D721Med (cell line): ENCODE results near the gene LUC7L.

Experiments used
- DNase-seq: peaks from one replicate; pipeline ENCODE4 v3.0.0; 2011; ENCODE audit warnings: low spot score; ENCODE audit not compliant: insufficient read length
- FAIRE-seq: peaks from 2 replicates; lab custom pipeline; 2011; peaks lifted over from hg19 to GRCh38; lab: Jason Lieb, UNC
- TF ChIP-seq, protein P1 (sequence below): IDR thresholded peaks from 2 replicates; pipeline ENCODE4 v1.5.1; 2012; ENCODE audit warnings: mild to moderate bottlenecking, control low read depth; ENCODE audit not compliant: insufficient read depth; ENCODE audit errors: missing control alignments

LUC7L gene

GRCh38 chr16:191831-192230 is 37.4 kb downstream of the LUC7L start:
- FAIRE-seq (no peak), DNase-seq (no peak)
- TF ChIP-seq, protein P1, sequence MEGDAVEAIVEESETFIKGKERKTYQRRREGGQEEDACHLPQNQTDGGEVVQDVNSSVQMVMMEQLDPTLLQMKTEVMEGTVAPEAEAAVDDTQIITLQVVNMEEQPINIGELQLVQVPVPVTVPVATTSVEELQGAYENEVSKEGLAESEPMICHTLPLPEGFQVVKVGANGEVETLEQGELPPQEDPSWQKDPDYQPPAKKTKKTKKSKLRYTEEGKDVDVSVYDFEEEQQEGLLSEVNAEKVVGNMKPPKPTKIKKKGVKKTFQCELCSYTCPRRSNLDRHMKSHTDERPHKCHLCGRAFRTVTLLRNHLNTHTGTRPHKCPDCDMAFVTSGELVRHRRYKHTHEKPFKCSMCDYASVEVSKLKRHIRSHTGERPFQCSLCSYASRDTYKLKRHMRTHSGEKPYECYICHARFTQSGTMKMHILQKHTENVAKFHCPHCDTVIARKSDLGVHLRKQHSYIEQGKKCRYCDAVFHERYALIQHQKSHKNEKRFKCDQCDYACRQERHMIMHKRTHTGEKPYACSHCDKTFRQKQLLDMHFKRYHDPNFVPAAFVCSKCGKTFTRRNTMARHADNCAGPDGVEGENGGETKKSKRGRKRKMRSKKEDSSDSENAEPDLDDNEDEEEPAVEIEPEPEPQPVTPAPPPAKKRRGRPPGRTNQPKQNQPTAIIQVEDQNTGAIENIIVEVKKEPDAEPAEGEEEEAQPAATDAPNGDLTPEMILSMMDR, result no peak

GRCh38 chr16:189604-190186 is 39.6 kb downstream of the LUC7L start:
- DNase-seq (no peak), FAIRE-seq (no peak)
- TF ChIP-seq, protein P1, result no peak

GRCh38 chr16:188674-189073 is 40.6 kb downstream of the LUC7L start:
- DNase-seq (no peak), FAIRE-seq (no peak)
- TF ChIP-seq, protein P1, result peak; percentile 17

DNA sequence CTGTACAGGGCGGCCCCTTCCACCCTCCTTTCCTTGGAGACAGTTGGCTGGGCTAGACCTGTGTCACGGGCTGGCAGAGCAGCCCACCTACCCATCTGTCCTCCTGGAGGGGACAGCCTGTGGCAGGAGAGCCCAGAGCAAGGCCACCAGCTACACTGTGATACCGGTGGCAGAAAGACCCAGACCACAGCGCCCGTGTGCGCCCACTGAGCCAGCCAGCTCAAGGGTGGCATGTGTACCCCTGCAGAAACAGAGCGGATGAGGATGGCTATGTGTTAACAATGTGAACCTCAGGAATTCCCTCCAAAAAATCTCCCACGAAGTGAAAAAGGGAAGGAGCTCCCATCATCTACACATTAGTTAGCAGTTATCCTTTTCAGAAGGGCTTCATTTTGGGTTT is 41.9 kb downstream of the LUC7L start:
- DNase-seq (no peak), FAIRE-seq (no peak)
- TF ChIP-seq, protein P1, result no peak

DNA sequence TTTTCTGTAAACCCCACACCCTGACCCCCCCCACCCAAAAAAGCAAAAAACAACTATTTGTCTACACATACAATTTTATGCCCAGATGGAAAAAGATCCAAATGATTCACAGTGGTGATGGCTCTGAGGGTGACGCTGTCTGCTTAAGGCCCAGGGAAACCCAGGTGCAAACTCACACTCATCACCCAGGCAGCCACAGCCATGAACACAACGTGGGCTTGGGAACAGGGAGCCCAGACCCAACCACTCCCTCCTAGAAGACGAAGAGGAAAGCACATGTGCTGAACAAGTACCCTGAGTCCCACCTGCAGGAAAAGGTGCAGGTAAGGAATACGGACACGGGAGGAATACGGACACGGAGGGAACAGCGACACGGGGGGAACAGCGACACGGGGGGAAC is 43.6 kb downstream of the LUC7L start:
- DNase-seq, result no peak
- TF ChIP-seq, protein P1, result no peak
- FAIRE-seq, result no peak

GRCh38 chr16:185213-185612 is 44.0 kb downstream of the LUC7L start:
- DNase-seq (no peak), FAIRE-seq (no peak)
- TF ChIP-seq, protein P1, result no peak

DNA sequence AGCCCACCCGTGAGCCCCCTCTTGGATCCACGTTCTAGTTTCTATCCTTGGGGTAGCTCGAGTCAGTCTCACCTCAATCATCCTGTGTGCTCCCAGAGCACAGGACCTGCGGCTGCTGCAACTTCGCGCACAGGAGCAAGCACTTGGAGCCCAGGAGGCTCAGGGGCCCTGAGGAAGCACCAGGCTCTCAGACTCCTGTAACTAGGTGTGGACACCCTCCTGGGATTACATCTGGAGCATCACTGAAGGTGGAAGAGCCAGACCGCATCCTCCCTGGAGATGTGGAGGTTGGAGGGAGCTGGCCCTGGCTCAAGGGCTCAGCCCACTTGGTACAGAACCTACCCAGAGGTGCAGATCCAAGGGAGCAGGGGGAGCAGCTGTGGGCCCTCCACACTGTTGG is 46.2 kb downstream of the LUC7L start:
- TF ChIP-seq, protein P1, result no peak
- FAIRE-seq, result no peak

More for the DNA sequence above, 46.2 kb downstream of the LUC7L start:
- no peak for DNase-seq
